H9 (cell line): ENCODE measurements around the gene TGFB1I1. TPM values are rescaled to one million over a fixed set of nuclear protein-coding genes. Genes with fewer than 3 reads are reported as not detected.
"Not testable (repeated sequence)": the region's sequence is repeated elsewhere in the genome, so short reads cannot be mapped to it uniquely, and the experiment has no call there.

Experiments
- DNase-seq: peaks from one replicate; pipeline ENCODE4 v3.0.0-alpha.2; 2017
- H2AFZ ChIP-seq: one replicate; pipeline ENCODE4 v1.6.1; 2013; ENCODE audit warnings: mild to moderate bottlenecking, low read length, control low read depth, moderate library complexity
- H2AK5ac ChIP-seq: 2 replicates; pipeline ENCODE4 v1.6.1; 2013; ENCODE audit warnings: low read length, control low read depth, mixed read lengths; ENCODE audit not compliant: insufficient read length
- H2BK120ac ChIP-seq: one replicate; pipeline ENCODE4 v1.6.1; 2013; ENCODE audit warnings: low read depth, mild to moderate bottlenecking, low read length, control low read depth, inconsistent platforms; ENCODE audit not compliant: poor library complexity, severe bottlenecking
- H2BK12ac ChIP-seq: 2 replicates; pipeline ENCODE4 v1.6.1; 2013; ENCODE audit warnings: low read length, control low read depth, mixed read lengths, low read depth; ENCODE audit not compliant: insufficient read length
- H2BK15ac ChIP-seq: 2 replicates; pipeline ENCODE4 v1.6.1; 2013; ENCODE audit warnings: low read depth, low read length, control low read depth
- H2BK20ac ChIP-seq: one replicate; pipeline ENCODE4 v1.6.1; 2013; ENCODE audit warnings: low read depth, mild to moderate bottlenecking, low read length, control low read depth, inconsistent platforms; ENCODE audit not compliant: poor library complexity, severe bottlenecking
- H2BK5ac ChIP-seq: 2 replicates; pipeline ENCODE4 v1.6.1; 2013; ENCODE audit warnings: low read length, control low read depth, mixed read lengths; ENCODE audit not compliant: insufficient read length
- H3K14ac ChIP-seq: 2 replicates; pipeline ENCODE4 v1.6.1; 2013; ENCODE audit warnings: low read length, control low read depth; ENCODE audit not compliant: insufficient read depth
- H3K18ac ChIP-seq: 2 replicates; pipeline ENCODE4 v1.6.1; 2013; ENCODE audit warnings: low read depth, mild to moderate bottlenecking, mixed read lengths, low read length, control low read depth; ENCODE audit not compliant: insufficient read length
- H3K23ac ChIP-seq: 2 replicates; pipeline ENCODE4 v1.6.1; 2013; ENCODE audit warnings: low read length, control low read depth, mixed read lengths, low read depth; ENCODE audit not compliant: insufficient read length
- H3K23me2 ChIP-seq: 2 replicates; pipeline ENCODE4 v1.6.1; 2013; ENCODE audit warnings: low read depth, mild to moderate bottlenecking, mixed read lengths, low read length, control low read depth; ENCODE audit not compliant: insufficient read length, poor library complexity, severe bottlenecking
- H3K27ac ChIP-seq: 2 replicates; pipeline ENCODE4 v1.5.1; 2013; ENCODE audit warnings: low read length, control low read depth, mixed read lengths, low read depth; ENCODE audit not compliant: insufficient read length
- H3K27me3 ChIP-seq: 2 replicates; pipeline ENCODE4 v1.6.1; 2013; ENCODE audit warnings: low read length, control low read depth, inconsistent platforms; ENCODE audit not compliant: insufficient read depth
- H3K4ac ChIP-seq: 2 replicates; pipeline ENCODE4 v1.6.1; 2013; ENCODE audit warnings: low read depth, mild to moderate bottlenecking, control low read depth, inconsistent platforms, low read length, moderate library complexity
- H3K4me1 ChIP-seq: 2 replicates; pipeline ENCODE4 v1.6.1; 2013; ENCODE audit warnings: low read length, control low read depth, inconsistent platforms; ENCODE audit not compliant: insufficient read depth
- H3K4me2 ChIP-seq: 2 replicates; pipeline ENCODE4 v1.6.1; 2013; ENCODE audit warnings: low read length, control low read depth, mixed read lengths; ENCODE audit not compliant: insufficient read length, insufficient read depth
- H3K56ac ChIP-seq: 2 replicates; pipeline ENCODE4 v1.6.1; 2013; ENCODE audit warnings: low read depth, mild to moderate bottlenecking, mixed read lengths, low read length, control low read depth; ENCODE audit not compliant: insufficient read length
- H3K79me1 ChIP-seq: 2 replicates; pipeline ENCODE4 v1.6.1; 2013; ENCODE audit warnings: low read depth, mild to moderate bottlenecking, moderate library complexity, low read length, control low read depth, inconsistent platforms; ENCODE audit not compliant: insufficient read depth, poor library complexity, severe bottlenecking
- H3K79me2 ChIP-seq: 2 replicates; pipeline ENCODE4 v1.6.1; 2013; ENCODE audit warnings: low read length, control low read depth, inconsistent platforms; ENCODE audit not compliant: insufficient read depth
- H3K9ac ChIP-seq: 2 replicates; pipeline ENCODE4 v1.6.1; 2013; ENCODE audit warnings: low read length, control low read depth, mixed read lengths; ENCODE audit not compliant: insufficient read length; ENCODE audit errors: extremely low read depth
- H3K9me3 ChIP-seq: one replicate; pipeline ENCODE4 v1.6.1; 2013; ENCODE audit warnings: low read depth, low read length, inconsistent platforms; ENCODE audit not compliant: control insufficient read depth
- H3T11ph ChIP-seq: one replicate; pipeline ENCODE4 v1.6.1; 2013; ENCODE audit warnings: mild to moderate bottlenecking, low read length, control low read depth, inconsistent platforms
- H4K20me1 ChIP-seq: one replicate; pipeline ENCODE4 v1.6.1; 2013; ENCODE audit not compliant: control insufficient read depth, insufficient read length, insufficient read depth
- H4K5ac ChIP-seq: 2 replicates; pipeline ENCODE4 v1.6.1; 2013; ENCODE audit warnings: low read depth, mild to moderate bottlenecking, mixed read lengths, low read length, control low read depth; ENCODE audit not compliant: insufficient read length
- H4K8ac ChIP-seq: replicated peaks from 2 replicates; pipeline ENCODE4 v1.6.1; 2013; ENCODE audit warnings: low read length, control low read depth, mixed read lengths, low read depth; ENCODE audit not compliant: insufficient read length
- H4K91ac ChIP-seq: 2 replicates; pipeline ENCODE4 v1.6.1; 2013; ENCODE audit warnings: low read depth, mild to moderate bottlenecking, moderate library complexity, mixed read lengths, low read length, control low read depth; ENCODE audit not compliant: insufficient read length
- H3K27ac Mint-ChIP-seq, 3 experiments: 2 replicates in 2 of 3; 3 replicates in 1 of 3; pipeline ENCODE4 v1.8.0; 2020 to 2021; ENCODE audit warnings: mixed read lengths in 3 of 3, mild to moderate bottlenecking in 1 of 3, moderate library complexity in 1 of 3
- H3K27me3 Mint-ChIP-seq: 2 replicates; pipeline ENCODE4 v1.8.0; 2021; ENCODE audit warnings: low read depth, mild to moderate bottlenecking, moderate library complexity, mixed read lengths
- H3K36me3 Mint-ChIP-seq, 3 experiments: 2 replicates in 2 of 3; 3 replicates in 1 of 3; pipeline ENCODE4 v1.8.0; 2020 to 2021; ENCODE audit warnings: low read depth in 3 of 3, mixed read lengths in 3 of 3; ENCODE audit not compliant: insufficient read depth in 1 of 3
- H3K4me1 Mint-ChIP-seq, 2 experiments: 2 replicates each; pipeline ENCODE4 v1.8.0; 2020; ENCODE audit warnings: mixed read lengths in 2 of 2
- H3K4me3 Mint-ChIP-seq, 2 experiments: 2 replicates in 1 of 2; 3 replicates in 1 of 2; pipeline ENCODE4 v1.8.0; 2020 to 2021; ENCODE audit warnings: mild to moderate bottlenecking in 2 of 2, mixed read lengths in 2 of 2, moderate library complexity in 1 of 2
- H3K9me3 Mint-ChIP-seq, 2 experiments: 2 replicates in 1 of 2; 3 replicates in 1 of 2; pipeline ENCODE4 v1.8.0; 2020; ENCODE audit warnings: mild to moderate bottlenecking in 2 of 2, mixed read lengths in 2 of 2, moderate library complexity in 1 of 2
- CTCF ChIP-seq: fragments of 200-600 bp; sonication (generic); conservative IDR thresholded peaks from 3 replicates; pipeline ENCODE4 v1.8.0; 2021; ENCODE audit warnings: antibody characterized with exemption, mild to moderate bottlenecking
- WGBS: extraction: QIAGEN DNeasy Blood & Tissue Kit; methylation state at CpG from one replicate; pipeline ENCODE4 v1.1.7; 2013; ENCODE audit warnings: missing lambda C conversion rate, low lambda C conversion rate, mixed read lengths; ENCODE audit not compliant: insufficient read length; ENCODE audit errors: extremely low coverage; 5-methylcytosine and 5-hydroxymethylcytosine counted together
- total RNA-seq: library from RNA; stranded (reverse); gene quantifications from 2 replicates; pipeline ENCODE4 v1.2.1, GENCODE V29; 2021

Gene TGFB1I1
- total RNA-seq, 1 experiment from 2014 or later, result 15.4 TPM

GRCh38 chr16:31502981-31503380 lies 31.0 kb downstream of the TGFB1I1 start:
- Histone ChIP-seq H3K79me2 (no peaks in the 10 kb centered on the region), H3K27me3 (no peaks in the 10 kb centered on the region), H3T11ph (no peak overlapping the region), H3K56ac (no peak overlapping the region), H3K9ac (no peak overlapping the region), H3K18ac (no peak overlapping the region), H3K14ac (no peak overlapping the region), H3K4me2 (no peak overlapping the region), H3K4ac (no peak overlapping the region), H2BK120ac (no peak overlapping the region), H3K23me2 (peaks cover 6% of the 10 kb centered on the region), H4K5ac (no peak overlapping the region), H2BK12ac (no peak overlapping the region), H4K8ac (no peak overlapping the region), H3K9me3 (no peaks in the 10 kb centered on the region), H2AK5ac (no peak overlapping the region), H2AFZ (no peak overlapping the region), H4K20me1 (no peaks in the 10 kb centered on the region), H2BK15ac (no peak overlapping the region), H2BK20ac (no peak overlapping the region), H4K91ac (no peak overlapping the region), H3K27ac (no peak overlapping the region), H3K4me1 (peaks cover 9% of the 10 kb centered on the region; the same call in 1 of the 2 replicates), H2BK5ac (no peak overlapping the region), H3K23ac (no peak overlapping the region), H3K79me1 (no peaks in the 10 kb centered on the region)
- no peak for DNase-seq
- no peaks in the 10 kb centered on the region for H3K27me3 Mint-ChIP-seq
- no peaks in the 10 kb centered on the region for H3K9me3 Mint-ChIP-seq
- no peak for TF ChIP-seq CTCF
- peak overlapping the region in 1 of 3 experiments; percentile 61; a peak in 1 of 7 replicates for H3K27ac Mint-ChIP-seq
- H3K36me3 Mint-ChIP-seq, result peaks cover 6 to 27% (median 18%) of the 10 kb centered on the region in 3 experiments
- no peak overlapping the region for H3K4me3 Mint-ChIP-seq
- H3K4me1 Mint-ChIP-seq, result peaks cover 23 to 26% of the 10 kb centered on the region in 2 experiments

- not testable (repeated sequence) for H2BK120ac ChIP-seq, H3K23me2 ChIP-seq, H4K91ac ChIP-seq, H2BK15ac ChIP-seq, H3K27me3 ChIP-seq, H2BK20ac ChIP-seq, H2AFZ ChIP-seq, H3T11ph ChIP-seq, H3K18ac ChIP-seq, H3K23ac ChIP-seq, H4K5ac ChIP-seq, H3K4me1 ChIP-seq, H3K79me1 ChIP-seq, DNase-seq, H4K8ac ChIP-seq, H3K27me3 Mint-ChIP-seq, H3K27ac ChIP-seq, H3K4me3 Mint-ChIP-seq, H3K27ac Mint-ChIP-seq, H3K14ac ChIP-seq, H4K20me1 ChIP-seq, H2BK5ac ChIP-seq, H3K79me2 ChIP-seq, H3K56ac ChIP-seq, H3K9ac ChIP-seq, H3K9me3 Mint-ChIP-seq, H3K9me3 ChIP-seq, H2AK5ac ChIP-seq, H2BK12ac ChIP-seq, H3K4ac ChIP-seq, H3K4me2 ChIP-seq
- peaks cover 6 to 24% (median 15%) of the 10 kb centered on the region in 3 experiments for H3K36me3 Mint-ChIP-seq
- peaks cover 23 to 26% of the 10 kb centered on the region in 2 experiments for H3K4me1 Mint-ChIP-seq
- no CpG with 5 or more reads among the region's 8 CpGs for WGBS
Observed at GRCh38 chr16:31503555-31503954, 31.6 kb downstream of the TGFB1I1 start.
